ENCODE data around the gene SPDYE4. TPM values are rescaled to one million over a fixed set of nuclear protein-coding genes. Genes with fewer than 3 reads are reported as not detected.

SPDYE4 gene
- total and polyA plus RNA-seq, 2 experiments from 2014 or later, result not detected

DNA sequence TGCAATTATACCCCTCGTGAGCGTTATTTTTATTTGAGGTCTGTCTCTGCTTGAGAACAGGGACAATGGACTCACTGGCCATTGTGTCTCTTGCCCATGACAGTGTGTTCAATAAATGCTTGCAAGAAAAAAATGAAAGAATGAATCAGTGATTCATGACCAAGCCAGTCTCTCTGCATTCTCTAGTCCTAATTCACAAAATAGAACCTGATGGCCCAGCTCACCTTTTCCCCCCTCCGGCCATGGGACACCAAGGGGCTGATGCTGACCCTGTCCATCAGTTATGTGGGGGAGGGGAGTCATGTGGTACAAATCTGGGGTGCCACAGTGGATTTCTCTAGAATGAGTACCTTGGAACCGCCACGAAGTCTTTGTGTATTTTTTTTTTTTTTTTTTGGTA, 51.9 kb downstream of the SPDYE4 start:
- Mint-ChIP-seq H3K4me3 (no peak overlapping the region), H3K4me1 (no peaks in the 10 kb centered on the region), H3K36me3 (ENCODE audit: low read depth) (peaks cover 3% of the 10 kb centered on the region; the same call in 1 of the 3 replicates), H3K27ac (no peak overlapping the region), H3K9me3 (peaks cover 12% of the 10 kb centered on the region; the same call in 2 of the 3 replicates), H3K27me3 (ENCODE audit: insufficient read depth, low read depth, poor library complexity) (no peaks in the 10 kb centered on the region)
- H3K4me1 ChIP-seq (ENCODE audit: insufficient read depth), result no peaks in the 10 kb centered on the region
- no peak overlapping the region for H2AFZ ChIP-seq
- no peak overlapping the region for H3K4me2 ChIP-seq
- DNase-seq (ENCODE audit: low spot score) (no peak), ATAC-seq (no peak)
- no peak for TF ChIP-seq POLR2AphosphoS5 (IDR thresholded peaks at IDR 0.05; ENCODE audit: low read depth)
- no peaks in the 10 kb centered on the region for H3K79me2 ChIP-seq (replicated peaks; ENCODE audit: insufficient read depth)
- H3K9me2 ChIP-seq (ENCODE audit: insufficient read depth), result no peaks in the 10 kb centered on the region
- no peaks in the 10 kb centered on the region for H4K20me1 ChIP-seq (replicated peaks; ENCODE audit: insufficient read depth)
- H3F3A ChIP-seq (replicated peaks; ENCODE audit: low read depth), result no peaks in the 10 kb centered on the region
- no peaks in the 10 kb centered on the region for H3K27me3 ChIP-seq (ENCODE audit: insufficient read depth)
- no peaks in the 10 kb centered on the region for H3K36me3 ChIP-seq (ENCODE audit: insufficient read depth)
- no peak overlapping the region for H3K4me3 ChIP-seq
- H3K27ac ChIP-seq (ENCODE audit: low read depth), result no peak overlapping the region

DNA sequence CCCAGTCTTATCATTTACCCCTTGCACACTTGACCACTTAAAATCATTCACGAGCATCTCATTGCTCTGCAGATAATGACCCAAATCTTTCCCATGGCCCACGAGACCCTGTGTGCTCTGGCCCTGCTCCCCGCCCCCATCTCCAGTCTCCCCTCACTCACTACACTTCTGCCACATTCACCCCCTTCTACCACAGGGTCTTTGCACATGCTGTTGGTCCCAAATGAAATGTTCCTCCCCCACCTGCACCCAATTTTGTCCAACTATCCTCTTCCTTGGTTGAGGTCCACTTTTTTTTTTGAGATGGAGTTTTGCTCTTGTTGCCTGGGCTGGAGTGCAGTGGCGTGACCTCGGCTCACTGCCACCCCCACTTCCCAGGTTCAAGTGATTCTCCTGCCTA, 52.9 kb downstream of the SPDYE4 start:
- Histone ChIP-seq H3K4me3 (no peak overlapping the region), H3K79me2 (replicated peaks; ENCODE audit: insufficient read depth) (no peaks in the 10 kb centered on the region), H3F3A (replicated peaks; ENCODE audit: low read depth) (no peaks in the 10 kb centered on the region), H3K36me3 (ENCODE audit: insufficient read depth) (no peaks in the 10 kb centered on the region), H3K27me3 (ENCODE audit: insufficient read depth) (no peaks in the 10 kb centered on the region), H2AFZ (no peak overlapping the region), H3K4me1 (ENCODE audit: insufficient read depth) (no peaks in the 10 kb centered on the region), H3K4me2 (no peak overlapping the region), H4K20me1 (replicated peaks; ENCODE audit: insufficient read depth) (no peaks in the 10 kb centered on the region), H3K9me2 (ENCODE audit: insufficient read depth) (no peaks in the 10 kb centered on the region), H3K27ac (ENCODE audit: low read depth) (no peak overlapping the region)
- H3K4me3 Mint-ChIP-seq, result no peak overlapping the region; the same call in 2 of the 3 replicates
- DNase-seq (ENCODE audit: low spot score) (no peak), ATAC-seq (no peak)
- H3K27me3 Mint-ChIP-seq (ENCODE audit: insufficient read depth, low read depth, poor library complexity), result peaks cover 2% of the 10 kb centered on the region
- no peaks in the 10 kb centered on the region for H3K4me1 Mint-ChIP-seq
- H3K27ac Mint-ChIP-seq, result no peak overlapping the region
- H3K36me3 Mint-ChIP-seq (ENCODE audit: low read depth), result peaks cover 3% of the 10 kb centered on the region; the same call in 1 of the 3 replicates
- TF ChIP-seq ZNF331 (CRISPR knock-in tag; IDR thresholded peaks at IDR 0.05; ENCODE audit: low read depth) (no peak), POLR2AphosphoS5 (IDR thresholded peaks at IDR 0.05; ENCODE audit: low read depth) (no peak), ETS1 (IDR thresholded peaks at IDR 0.05) (no peak)
- H3K9me3 Mint-ChIP-seq, result peaks cover 12% of the 10 kb centered on the region; the same call in 2 of the 3 replicates

DNA sequence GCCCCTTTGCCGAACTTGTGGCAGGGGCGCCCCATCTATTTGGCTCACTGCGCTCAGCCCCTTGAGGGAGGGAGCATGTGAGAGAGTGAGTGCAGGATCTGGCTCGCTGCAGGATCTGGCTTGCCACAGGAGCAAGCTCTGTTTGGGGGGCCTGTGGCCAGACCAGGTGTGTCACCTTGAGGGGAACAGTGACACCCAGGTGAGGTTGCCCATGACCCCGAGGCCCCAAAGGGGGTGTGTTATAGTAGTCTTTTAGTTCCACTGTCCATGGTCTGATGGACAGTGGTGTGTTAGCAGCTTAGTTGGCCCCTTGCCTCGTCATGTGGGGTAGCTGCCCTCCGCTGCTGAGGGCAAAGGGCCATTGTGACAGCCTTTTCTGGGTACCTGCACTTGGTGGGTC, 55.3 kb downstream of the SPDYE4 start:
- no peaks in the 10 kb centered on the region for H3K79me2 ChIP-seq (replicated peaks; ENCODE audit: insufficient read depth)
- no peak for DNase-seq (ENCODE audit: low spot score)
- TF ChIP-seq POLR2AphosphoS5 (IDR thresholded peaks at IDR 0.05; ENCODE audit: low read depth) (no peak), ETS1 (IDR thresholded peaks at IDR 0.05) (no peak), CTCF (conservative IDR thresholded peaks at IDR 0.05; ENCODE audit: low read depth in 2 of 2) (no peak)
- TF ChIP-seq, protein P1, sequence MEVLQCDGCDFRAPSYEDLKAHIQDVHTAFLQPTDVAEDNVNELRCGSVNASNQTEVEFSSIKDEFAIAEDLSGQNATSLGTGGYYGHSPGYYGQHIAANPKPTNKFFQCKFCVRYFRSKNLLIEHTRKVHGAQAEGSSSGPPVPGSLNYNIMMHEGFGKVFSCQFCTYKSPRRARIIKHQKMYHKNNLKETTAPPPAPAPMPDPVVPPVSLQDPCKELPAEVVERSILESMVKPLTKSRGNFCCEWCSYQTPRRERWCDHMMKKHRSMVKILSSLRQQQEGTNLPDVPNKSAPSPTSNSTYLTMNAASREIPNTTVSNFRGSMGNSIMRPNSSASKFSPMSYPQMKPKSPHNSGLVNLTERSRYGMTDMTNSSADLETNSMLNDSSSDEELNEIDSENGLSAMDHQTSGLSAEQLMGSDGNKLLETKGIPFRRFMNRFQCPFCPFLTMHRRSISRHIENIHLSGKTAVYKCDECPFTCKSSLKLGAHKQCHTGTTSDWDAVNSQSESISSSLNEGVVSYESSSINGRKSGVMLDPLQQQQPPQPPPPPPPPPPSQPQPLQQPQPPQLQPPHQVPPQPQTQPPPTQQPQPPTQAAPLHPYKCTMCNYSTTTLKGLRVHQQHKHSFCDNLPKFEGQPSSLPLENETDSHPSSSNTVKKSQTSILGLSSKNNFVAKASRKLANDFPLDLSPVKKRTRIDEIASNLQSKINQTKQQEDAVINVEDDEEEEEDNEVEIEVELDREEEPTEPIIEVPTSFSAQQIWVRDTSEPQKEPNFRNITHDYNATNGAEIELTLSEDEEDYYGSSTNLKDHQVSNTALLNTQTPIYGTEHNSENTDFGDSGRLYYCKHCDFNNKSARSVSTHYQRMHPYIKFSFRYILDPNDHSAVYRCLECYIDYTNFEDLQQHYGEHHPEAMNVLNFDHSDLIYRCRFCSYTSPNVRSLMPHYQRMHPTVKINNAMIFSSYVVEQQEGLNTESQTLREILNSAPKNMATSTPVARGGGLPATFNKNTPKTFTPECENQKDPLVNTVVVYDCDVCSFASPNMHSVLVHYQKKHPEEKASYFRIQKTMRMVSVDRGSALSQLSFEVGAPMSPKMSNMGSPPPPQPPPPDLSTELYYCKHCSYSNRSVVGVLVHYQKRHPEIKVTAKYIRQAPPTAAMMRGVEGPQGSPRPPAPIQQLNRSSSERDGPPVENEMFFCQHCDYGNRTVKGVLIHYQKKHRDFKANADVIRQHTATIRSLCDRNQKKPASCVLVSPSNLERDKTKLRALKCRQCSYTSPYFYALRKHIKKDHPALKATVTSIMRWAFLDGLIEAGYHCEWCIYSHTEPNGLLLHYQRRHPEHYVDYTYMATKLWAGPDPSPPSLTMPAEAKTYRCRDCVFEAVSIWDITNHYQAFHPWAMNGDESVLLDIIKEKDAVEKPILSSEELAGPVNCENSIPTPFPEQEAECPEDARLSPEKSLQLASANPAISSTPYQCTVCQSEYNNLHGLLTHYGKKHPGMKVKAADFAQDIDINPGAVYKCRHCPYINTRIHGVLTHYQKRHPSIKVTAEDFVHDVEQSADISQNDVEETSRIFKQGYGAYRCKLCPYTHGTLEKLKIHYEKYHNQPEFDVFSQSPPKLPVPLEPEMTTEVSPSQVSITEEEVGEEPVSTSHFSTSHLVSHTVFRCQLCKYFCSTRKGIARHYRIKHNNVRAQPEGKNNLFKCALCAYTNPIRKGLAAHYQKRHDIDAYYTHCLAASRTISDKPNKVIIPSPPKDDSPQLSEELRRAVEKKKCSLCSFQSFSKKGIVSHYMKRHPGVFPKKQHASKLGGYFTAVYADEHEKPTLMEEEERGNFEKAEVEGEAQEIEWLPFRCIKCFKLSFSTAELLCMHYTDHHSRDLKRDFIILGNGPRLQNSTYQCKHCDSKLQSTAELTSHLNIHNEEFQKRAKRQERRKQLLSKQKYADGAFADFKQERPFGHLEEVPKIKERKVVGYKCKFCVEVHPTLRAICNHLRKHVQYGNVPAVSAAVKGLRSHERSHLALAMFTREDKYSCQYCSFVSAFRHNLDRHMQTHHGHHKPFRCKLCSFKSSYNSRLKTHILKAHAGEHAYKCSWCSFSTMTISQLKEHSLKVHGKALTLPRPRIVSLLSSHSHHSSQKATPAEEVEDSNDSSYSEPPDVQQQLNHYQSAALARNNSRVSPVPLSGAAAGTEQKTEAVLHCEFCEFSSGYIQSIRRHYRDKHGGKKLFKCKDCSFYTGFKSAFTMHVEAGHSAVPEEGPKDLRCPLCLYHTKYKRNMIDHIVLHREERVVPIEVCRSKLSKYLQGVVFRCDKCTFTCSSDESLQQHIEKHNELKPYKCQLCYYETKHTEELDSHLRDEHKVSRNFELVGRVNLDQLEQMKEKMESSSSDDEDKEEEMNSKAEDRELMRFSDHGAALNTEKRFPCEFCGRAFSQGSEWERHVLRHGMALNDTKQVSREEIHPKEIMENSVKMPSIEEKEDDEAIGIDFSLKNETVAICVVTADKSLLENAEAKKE (CRISPR knock-in tag; IDR thresholded peaks at IDR 0.05), result no peak

More for the DNA sequence above, 55.3 kb downstream of the SPDYE4 start:
- peaks cover 12% of the 10 kb centered on the region; the same call in 2 of the 3 replicates for H3K9me3 Mint-ChIP-seq
- Histone ChIP-seq H3K27me3 (ENCODE audit: insufficient read depth) (no peaks in the 10 kb centered on the region), H2AFZ (no peak overlapping the region), H4K20me1 (replicated peaks; ENCODE audit: insufficient read depth) (no peaks in the 10 kb centered on the region), H3F3A (replicated peaks; ENCODE audit: low read depth) (peaks cover 5% of the 10 kb centered on the region; the same call in 1 of the 2 replicates), H3K27ac (ENCODE audit: low read depth) (no peak overlapping the region), H3K4me3 (no peak overlapping the region), H3K4me2 (no peak overlapping the region), H3K36me3 (ENCODE audit: insufficient read depth) (no peaks in the 10 kb centered on the region), H3K4me1 (ENCODE audit: insufficient read depth) (peaks cover 8% of the 10 kb centered on the region), H3K9me2 (ENCODE audit: insufficient read depth) (no peaks in the 10 kb centered on the region)
- peaks cover 7% of the 10 kb centered on the region for H3K4me1 Mint-ChIP-seq
- H3K27me3 Mint-ChIP-seq (ENCODE audit: insufficient read depth, low read depth, poor library complexity), result peaks cover 2% of the 10 kb centered on the region
- ATAC-seq, result no peak
- H3K4me3 Mint-ChIP-seq, result no peak overlapping the region
- no peak overlapping the region for H3K27ac Mint-ChIP-seq
- peaks cover 3% of the 10 kb centered on the region; the same call in 1 of the 3 replicates for H3K36me3 Mint-ChIP-seq (ENCODE audit: low read depth)
